AG09309 (cell line): ENCODE measurements around the gene CDH4.

Experiments used
- DNase-seq: peaks from one replicate; pipeline ENCODE4 v3.0.0-alpha.2; 2010; ENCODE audit warnings: low read depth
- H3K4me3 ChIP-seq: 2 replicates; pipeline ENCODE4 v1.5.1; 2011; ENCODE audit warnings: mild to moderate bottlenecking, low read depth, low read length, moderate library complexity; ENCODE audit not compliant: control insufficient read depth
- TF ChIP-seq, protein P1 (sequence below): IDR thresholded peaks from 2 replicates; pipeline ENCODE4 v1.5.1; 2011; ENCODE audit warnings: mild to moderate bottlenecking, low read depth, low read length, inconsistent platforms; ENCODE audit not compliant: insufficient read depth, control insufficient read depth; ENCODE audit errors: missing control alignments

CDH4 gene

DNA sequence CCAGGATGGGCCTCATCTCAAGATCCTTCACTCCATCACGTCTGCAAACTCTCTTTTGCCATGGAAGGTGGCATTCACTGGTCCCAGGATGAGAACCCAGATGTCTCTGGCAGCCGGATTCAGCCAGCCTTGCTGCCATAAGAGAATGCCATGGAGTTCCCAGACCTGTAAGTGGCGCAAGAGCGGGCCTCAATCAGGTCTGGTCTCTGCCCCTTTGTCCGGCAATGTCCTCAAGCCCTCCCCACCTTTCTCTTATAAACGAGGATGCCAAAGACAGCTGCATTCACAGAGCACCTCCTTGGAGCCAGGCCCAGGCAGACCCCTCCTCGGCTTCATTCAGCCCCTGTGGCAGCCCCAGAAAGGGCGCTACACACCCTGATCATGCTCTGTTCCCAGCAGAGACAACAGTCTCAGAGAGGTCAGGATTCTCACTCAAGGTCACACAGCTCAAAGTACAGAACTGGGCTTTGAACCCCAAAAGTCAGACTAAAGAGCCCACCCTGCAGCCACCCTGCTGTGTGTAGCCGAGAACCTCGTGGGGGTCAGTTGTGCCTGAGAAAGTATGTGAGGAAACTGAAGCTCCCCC lies 549.9 kb downstream of the CDH4 start:
- DNase-seq, result no peak
- TF ChIP-seq, protein P1, sequence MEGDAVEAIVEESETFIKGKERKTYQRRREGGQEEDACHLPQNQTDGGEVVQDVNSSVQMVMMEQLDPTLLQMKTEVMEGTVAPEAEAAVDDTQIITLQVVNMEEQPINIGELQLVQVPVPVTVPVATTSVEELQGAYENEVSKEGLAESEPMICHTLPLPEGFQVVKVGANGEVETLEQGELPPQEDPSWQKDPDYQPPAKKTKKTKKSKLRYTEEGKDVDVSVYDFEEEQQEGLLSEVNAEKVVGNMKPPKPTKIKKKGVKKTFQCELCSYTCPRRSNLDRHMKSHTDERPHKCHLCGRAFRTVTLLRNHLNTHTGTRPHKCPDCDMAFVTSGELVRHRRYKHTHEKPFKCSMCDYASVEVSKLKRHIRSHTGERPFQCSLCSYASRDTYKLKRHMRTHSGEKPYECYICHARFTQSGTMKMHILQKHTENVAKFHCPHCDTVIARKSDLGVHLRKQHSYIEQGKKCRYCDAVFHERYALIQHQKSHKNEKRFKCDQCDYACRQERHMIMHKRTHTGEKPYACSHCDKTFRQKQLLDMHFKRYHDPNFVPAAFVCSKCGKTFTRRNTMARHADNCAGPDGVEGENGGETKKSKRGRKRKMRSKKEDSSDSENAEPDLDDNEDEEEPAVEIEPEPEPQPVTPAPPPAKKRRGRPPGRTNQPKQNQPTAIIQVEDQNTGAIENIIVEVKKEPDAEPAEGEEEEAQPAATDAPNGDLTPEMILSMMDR, result no peak
- no peak overlapping the region for H3K4me3 ChIP-seq

DNA sequence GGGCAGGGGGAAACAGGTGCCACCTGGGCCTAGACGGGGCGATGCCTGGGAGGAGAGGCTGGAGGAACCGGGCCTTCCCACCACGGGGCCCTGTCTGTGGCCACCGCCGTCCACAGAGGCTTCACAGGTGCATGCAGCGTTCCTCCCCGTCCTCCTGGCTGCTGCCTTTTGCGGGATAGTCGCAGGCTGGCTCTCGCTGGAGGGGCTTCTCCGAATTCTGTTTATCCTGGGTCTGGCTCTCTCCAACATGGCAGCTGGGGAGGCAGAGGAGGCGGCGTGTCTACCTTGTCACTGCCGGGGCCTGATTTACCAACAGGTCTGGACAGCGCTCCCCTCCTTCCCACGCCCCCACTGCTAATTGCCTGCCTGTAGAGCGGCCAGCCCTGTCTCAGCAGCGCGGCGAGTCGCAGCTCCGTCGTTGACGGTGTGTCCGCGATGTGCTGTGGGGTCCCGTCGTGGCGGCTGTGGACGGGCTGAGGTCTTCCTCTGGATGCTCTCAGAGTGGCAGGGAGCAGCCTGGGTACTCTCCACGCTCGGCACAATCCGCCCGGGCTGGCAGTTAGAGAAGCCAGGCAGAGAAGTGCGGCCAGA lies 550.8 kb downstream of the CDH4 start:
- TF ChIP-seq, protein P1, result no peak
- no peak overlapping the region for H3K4me3 ChIP-seq
- no peak for DNase-seq

DNA sequence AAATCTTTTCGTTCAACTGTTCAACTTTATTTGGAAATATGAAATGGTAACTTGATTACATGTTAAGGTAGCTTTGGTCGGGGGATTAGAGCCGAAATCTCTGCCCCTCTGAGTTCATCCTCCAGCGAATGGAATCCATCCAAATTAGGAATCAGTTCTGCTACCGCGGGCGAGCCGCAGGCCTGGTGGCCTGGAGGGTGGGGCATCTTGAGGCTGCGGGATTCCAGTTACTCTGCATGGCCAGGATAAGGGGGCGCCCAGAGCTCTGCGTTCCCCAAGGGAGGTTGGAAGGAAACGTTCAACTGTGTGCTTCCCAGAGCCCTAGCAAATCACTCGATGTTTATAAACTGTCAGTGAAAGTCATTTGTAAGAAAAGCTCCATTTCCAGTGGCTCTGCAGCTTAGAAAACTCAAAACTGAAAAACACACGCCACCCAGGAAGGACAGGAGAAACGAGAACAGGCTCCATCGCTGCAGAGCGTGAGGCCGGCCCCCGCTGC lies 551.4 kb downstream of the CDH4 start:
- H3K4me3 ChIP-seq, result peak overlapping the region; percentile 14
- no peak for DNase-seq
- TF ChIP-seq, protein P1, result no peak

DNA sequence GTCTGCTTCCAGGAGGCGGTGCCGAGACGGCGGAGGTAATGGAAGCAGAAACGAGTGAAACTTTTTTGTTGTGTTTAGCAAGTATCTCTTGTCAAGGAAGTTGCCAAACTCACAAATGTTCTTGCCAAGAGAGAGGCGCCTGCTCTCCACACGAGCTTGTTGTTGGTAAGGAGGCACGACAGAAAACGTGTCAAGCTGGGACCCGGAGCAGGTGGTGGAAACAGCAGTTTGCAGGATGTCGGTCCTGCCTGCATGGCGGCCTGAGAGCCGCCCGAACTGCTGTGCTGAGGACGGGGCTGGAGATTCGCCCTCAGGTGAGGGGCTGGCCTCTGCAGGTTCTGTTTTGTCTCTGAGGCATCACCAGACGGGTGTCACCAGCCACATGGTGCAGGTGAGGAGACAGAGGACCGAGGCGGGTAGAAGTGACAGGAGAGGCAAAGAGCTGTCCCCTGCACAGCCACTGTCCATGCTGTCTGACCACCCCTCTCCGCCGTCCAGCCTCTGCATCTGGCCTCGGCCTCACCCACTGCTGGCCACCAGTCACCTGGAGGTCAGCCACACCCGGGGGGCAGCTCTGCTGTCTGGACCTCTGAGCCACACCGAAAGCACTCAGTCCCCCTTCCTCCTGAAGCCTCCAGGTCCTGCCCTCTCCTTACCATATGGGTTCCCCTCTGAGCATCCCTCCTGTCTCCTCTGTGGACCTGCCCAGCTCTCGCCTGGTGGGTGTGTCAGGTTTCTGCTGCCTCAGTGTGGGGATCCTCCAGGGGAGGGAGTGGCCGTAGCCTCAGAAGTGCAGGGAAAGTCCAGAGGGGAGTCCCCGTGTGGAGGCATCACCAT lies 552.1 kb downstream of the CDH4 start:
- peak; percentile 5 for DNase-seq
- TF ChIP-seq, protein P1, result no peak
- peak overlapping the region; percentile 14 for H3K4me3 ChIP-seq

DNA sequence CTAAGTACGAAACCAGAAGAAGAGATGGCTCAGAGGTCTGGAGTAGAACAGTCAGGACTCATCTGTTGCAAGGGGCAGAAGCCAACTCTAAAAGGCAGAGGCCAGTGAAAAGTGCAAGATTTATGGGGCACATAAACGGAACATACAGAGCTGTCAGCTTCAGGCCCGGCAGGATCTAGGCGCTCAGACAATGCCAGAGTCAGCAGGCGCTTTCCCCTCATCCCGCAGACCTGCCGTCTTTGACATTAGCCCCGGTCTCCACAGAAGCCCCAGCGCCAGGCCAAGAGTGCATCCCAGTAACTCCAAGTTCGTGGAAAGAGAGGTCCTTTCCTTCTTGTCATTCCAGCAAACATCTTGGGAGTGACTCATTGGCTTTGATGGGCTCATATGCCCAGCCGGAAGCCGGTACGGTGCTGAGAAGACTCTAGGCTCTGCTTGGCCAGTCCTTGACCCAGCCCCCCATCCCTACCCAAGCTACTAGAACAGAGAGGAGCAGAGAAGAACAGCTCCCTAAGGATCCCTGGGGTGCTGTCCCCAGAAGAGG lies 552.8 kb downstream of the CDH4 start:
- no peak for DNase-seq
- TF ChIP-seq, protein P1, result no peak
- H3K4me3 ChIP-seq, result no peak overlapping the region

DNA sequence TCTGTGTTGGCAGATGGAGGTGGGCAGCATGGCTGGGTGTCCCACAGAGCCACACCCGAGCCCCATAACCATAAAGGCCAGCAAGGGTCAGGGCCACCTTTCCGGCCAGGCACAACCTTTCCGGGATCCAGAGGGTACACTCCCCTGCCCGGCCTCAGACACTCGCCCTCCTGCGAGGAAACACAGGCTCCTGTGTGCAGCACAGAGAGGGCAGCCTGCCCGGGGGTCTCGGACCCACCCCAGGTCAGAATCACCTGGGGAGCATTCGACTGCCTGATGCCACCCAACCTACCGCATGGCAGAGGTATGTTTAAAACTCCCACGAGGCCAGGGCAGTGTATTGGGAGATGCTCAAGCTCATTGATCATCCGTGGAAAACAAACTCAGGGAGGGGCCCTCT lies 553.3 kb downstream of the CDH4 start:
- no peak overlapping the region for H3K4me3 ChIP-seq
- TF ChIP-seq, protein P1, result no peak
- no peak for DNase-seq
